ENCODE results near the gene CBX5.
A peak's percentile ranks its signal among the peaks of the same experiment; 100 is the strongest.

Gene CBX5

GRCh38 chr12:54184024-54184805 is 95.7 kb downstream of the CBX5 start:
- H3K36me3 ChIP-seq: peaks cover 30% of the 10 kb centered on the region
- TF ChIP-seq CTCF (IDR thresholded peaks at IDR 0.05; ENCODE audit: low read depth, low read length): no peak
- no peaks in the 10 kb centered on the region for H3K9me3 ChIP-seq (ENCODE audit: severe bottlenecking)
- peak; percentile 80 for DNase-seq
- H3K4me3 ChIP-seq (ENCODE audit: low read depth, low read length): no peak overlapping the region
- H3K27me3 ChIP-seq (ENCODE audit: insufficient read depth, low read depth, severe bottlenecking): no peaks in the 10 kb centered on the region
- H3K27ac ChIP-seq: peak overlapping the region; percentile 86

- Histone ChIP-seq H3K27me3 (ENCODE audit: insufficient read depth, low read depth, severe bottlenecking) (no peaks in the 10 kb centered on the region), H3K4me3 (ENCODE audit: low read depth, low read length) (no peak overlapping the region), H3K27ac (peak overlapping the region; percentile 48; the same call in 1 of the 2 replicates), H3K36me3 (peaks cover 30% of the 10 kb centered on the region), H3K9me3 (ENCODE audit: severe bottlenecking) (no peaks in the 10 kb centered on the region)
- no peak for DNase-seq
- no peak for TF ChIP-seq CTCF (IDR thresholded peaks at IDR 0.05; ENCODE audit: low read depth, low read length)
These were observed 96.9 kb downstream of the CBX5 start for GRCh38 chr12:54182981-54183380.

- no peaks in the 10 kb centered on the region for H3K9me3 ChIP-seq (ENCODE audit: severe bottlenecking)
These were observed 97.8 kb downstream of the CBX5 start for GRCh38 chr12:54182086-54182485.

More at GRCh38 chr12:54182086-54182485, 97.8 kb downstream of the CBX5 start:
- DNase-seq: no peak
- Histone ChIP-seq H3K4me3 (ENCODE audit: low read depth, low read length) (no peak overlapping the region), H3K36me3 (peaks cover 29% of the 10 kb centered on the region), H3K27me3 (ENCODE audit: insufficient read depth, low read depth, severe bottlenecking) (no peaks in the 10 kb centered on the region), H3K27ac (no peak overlapping the region)
- TF ChIP-seq CTCF (IDR thresholded peaks at IDR 0.05; ENCODE audit: low read depth, low read length): no peak
